HepG2 (cell line): ENCODE data around the gene IL17RC. TPM values are rescaled to one million over a fixed set of nuclear protein-coding genes. Genes with fewer than 3 reads are reported as not detected.
A peak's percentile ranks its signal among the peaks of the same experiment; 100 is the strongest.

ENCODE experiments used
- ATAC-seq: fragments of 200-7000 bp; cut with Tn5 transposase; 3 replicates; pipeline ENCODE4 v1.9.1; 2020; ENCODE audit warnings: mild to moderate bottlenecking, moderate library complexity
- BruUV-seq: library from RNA; stranded (reverse); fragments of 400-500 nt; replicated peaks from 2 replicates; lab custom pipeline; 2021; lab: Mats Ljungman, UMichigan
- CTCF ChIA-PET: fragments of 300-600 bp; formaldehyde crosslinking; extraction: SDS; loops from one replicate; lab custom pipeline; 2021; ENCODE audit warnings: low total read pairs, inconsistent platforms, low intra/inter-chr PET ratio; lab: Yijun Ruan, JAX
- POLR2A ChIA-PET: fragments of 350-600 bp; sonication (Branson Sonifier 250); formaldehyde crosslinking; loops from one replicate; lab custom pipeline; 2020; ENCODE audit warnings: antibody characterized with exemption, inconsistent platforms; lab: Yijun Ruan, JAX
- DNase-seq: peaks from one replicate; pipeline ENCODE4 v3.0.0-alpha.2; 2015; ENCODE audit warnings: low spot score
- FAIRE-seq: peaks from 3 replicates; lab custom pipeline; 2011; peaks lifted over from hg19 to GRCh38; lab: Jason Lieb, UNC
- H2AFZ ChIP-seq: one replicate; pipeline ENCODE4 v1.6.1; 2011; ENCODE audit warnings: low read length, inconsistent platforms
- H3K27ac ChIP-seq: fragments of 300-600 bp; 3 replicates; pipeline ENCODE4 v1.8.0; 2011; ENCODE audit warnings: mixed run types, mild to moderate bottlenecking, mixed read lengths, low read length, inconsistent platforms; ENCODE audit not compliant: insufficient read depth; ENCODE audit errors: extremely low read length
- H3K27me3 ChIP-seq, 2 experiments: fragments of 200-600 bp in 1 of 2; 2 replicates in 1 of 2; 3 replicates in 1 of 2; pipeline versions ENCODE4 v1.6.0 to v1.8.0; 2011; ENCODE audit warnings: low read length in 2 of 2, mild to moderate bottlenecking in 2 of 2, moderate library complexity in 2 of 2, inconsistent platforms in 1 of 2; ENCODE audit not compliant: insufficient read depth in 2 of 2, control insufficient read depth in 1 of 2
- H3K36me3 ChIP-seq, 2 experiments: fragments of 200-600 bp in 1 of 2; replicated peaks in 1 of 2; 2 replicates in 1 of 2; 3 replicates in 1 of 2; pipeline versions ENCODE4 v1.5.1 to v1.8.0; 2011; ENCODE audit warnings: low read length in 2 of 2, inconsistent platforms in 1 of 2; ENCODE audit not compliant: insufficient read depth in 2 of 2, control insufficient read depth in 1 of 2
- H3K4me1 ChIP-seq: 2 replicates; pipeline ENCODE4 v1.5.1; 2012; ENCODE audit warnings: low read length, inconsistent platforms; ENCODE audit not compliant: insufficient read depth
- H3K4me2 ChIP-seq: 2 replicates; pipeline ENCODE4 v1.6.0; 2011; ENCODE audit warnings: low read depth, low read length, inconsistent platforms
- H3K4me3 ChIP-seq, 3 experiments: fragments of 200-600 bp in 1 of 3; sonication (generic), shearing (Covaris generic) in 1 of 3; replicated peaks in 1 of 3; 2 replicates each; pipeline ENCODE4 v1.5.1; 2011 to 2016; ENCODE audit warnings: low read length in 3 of 3, inconsistent platforms in 2 of 3, low read depth in 2 of 3, mild to moderate bottlenecking in 2 of 3, control low read depth in 1 of 3, mixed read lengths in 1 of 3; ENCODE audit not compliant: insufficient read depth in 1 of 3
- H3K79me2 ChIP-seq: one replicate; pipeline ENCODE4 v1.6.1; 2011; ENCODE audit warnings: low read length, inconsistent platforms; ENCODE audit not compliant: insufficient read depth
- H3K9ac ChIP-seq: 2 replicates; pipeline ENCODE4 v1.6.0; 2011; ENCODE audit warnings: mild to moderate bottlenecking, low read depth, low read length, inconsistent platforms; ENCODE audit not compliant: insufficient read depth
- H3K9me3 ChIP-seq: 2 replicates; pipeline ENCODE4 v1.5.1; 2012; ENCODE audit warnings: mild to moderate bottlenecking, low read length
- H4K20me1 ChIP-seq: 2 replicates; pipeline ENCODE4 v1.6.0; 2011; ENCODE audit warnings: inconsistent platforms, mild to moderate bottlenecking, low read length, moderate library complexity; ENCODE audit not compliant: insufficient read depth
- CBX5 ChIP-seq: sonication (generic); formaldehyde crosslinking; IDR thresholded peaks from 2 replicates; pipeline ENCODE4 v1.4.0; 2020; ENCODE audit warnings: missing genetic modification reagents, borderline replicate concordance
- HMG20B ChIP-seq: conservative IDR thresholded peaks from 2 replicates; pipeline ENCODE4 v1.6.1; 2016; ENCODE audit warnings: missing genetic modification reagents, missing compliant biosample characterization
- MEIS2 ChIP-seq: sonication (generic); formaldehyde crosslinking; IDR thresholded peaks from 2 replicates; pipeline ENCODE4 v1.9.0; 2021; ENCODE audit warnings: mild to moderate bottlenecking, missing genetic modification reagents
- MXD4 ChIP-seq: IDR thresholded peaks from 2 replicates; pipeline ENCODE4 v1.6.1; 2016; ENCODE audit warnings: mild to moderate bottlenecking, missing biosample characterization, missing genetic modification reagents
- RFXANK ChIP-seq: IDR thresholded peaks from 2 replicates; pipeline ENCODE4 v1.6.1; 2016
- ZFP37 ChIP-seq: sonication (generic); formaldehyde crosslinking; IDR thresholded peaks from 2 replicates; pipeline ENCODE4 v1.4.0; 2020; ENCODE audit warnings: missing genetic modification reagents, borderline replicate concordance
- ZNF263 ChIP-seq: sonication (generic); formaldehyde crosslinking; IDR thresholded peaks from 2 replicates; pipeline ENCODE4 v1.4.0; 2020; ENCODE audit warnings: missing genetic modification reagents
- ZNF510 ChIP-seq: sonication (generic); formaldehyde crosslinking; IDR thresholded peaks from 2 replicates; pipeline ENCODE4 v1.4.0; 2020; ENCODE audit warnings: low read depth, mild to moderate bottlenecking, missing genetic modification reagents
- ZNF720 ChIP-seq: sonication (generic); formaldehyde crosslinking; IDR thresholded peaks from 2 replicates; pipeline ENCODE4 v1.4.0; 2020; ENCODE audit warnings: missing genetic modification reagents
- WGBS: methylation state at CpG from one replicate; pipeline ENCODE4 v1.1.6; 2017; ENCODE audit warnings: low lambda C conversion rate; 5-methylcytosine and 5-hydroxymethylcytosine counted together
- in situ Hi-C: cut with HindIII; loops from 2 replicates; pipeline ENCODE4 v1.10.0; 2017; ENCODE audit warnings: low pct_unique_long_range_greater_than_20kb; ENCODE audit not compliant: extremely low pct_ligation_motif_present
- intact Hi-C: fragments of 100-400 bp; cut with micrococcal nuclease; formaldehyde crosslinking; loops from one replicate; pipeline ENCODE4 v1.10.0; 2022; ENCODE audit not compliant: unreplicated experiment
- polyA plus RNA-seq, 8 experiments: library from polyadenylated mRNA; depleted of rRNA in 3 of 8; stranded (reverse) in 7 of 8; unstranded in 1 of 8; fragments of >200 nt; fragmentation: Illumina TruSeq in 4 of 8; extraction: Trizol in 4 of 8; gene quantifications; 2 replicates each; pipeline versions ENCODE4 v1.2.1 to v1.2.3, GENCODE V29; 2011 to 2016; ENCODE audit warnings: low read depth in 4 of 8, missing spikeins in 1 of 8, mixed read lengths in 1 of 8; ENCODE audit not compliant: insufficient read depth in 1 of 8
- total RNA-seq, 5 experiments: library from RNA; depleted of rRNA; stranded (reverse); fragments of >200 nt; fragmentation: Illumina TruSeq; extraction: Trizol; gene quantifications; 2 replicates each; pipeline ENCODE4 v1.2.3, GENCODE V29; 2016; ENCODE audit warnings: low read depth in 1 of 5
- TF ChIP-seq, protein P1 (sequence below): sonication (generic); formaldehyde crosslinking; IDR thresholded peaks from 2 replicates; pipeline ENCODE4 v1.5.0; 2020; ENCODE audit warnings: mild to moderate bottlenecking, missing genetic modification reagents, borderline replicate concordance
- TF ChIP-seq, protein P2 (sequence below): IDR thresholded peaks from 2 replicates; pipeline ENCODE4 v1.6.1; 2016
- TF ChIP-seq, protein P3 (sequence below): sonication (generic); formaldehyde crosslinking; IDR thresholded peaks from 2 replicates; pipeline ENCODE4 v1.4.0; 2020; ENCODE audit warnings: missing genetic modification reagents

The IL17RC gene
- total and polyA plus RNA-seq, 2 of the 13 experiments (the other 11 are each of a cell fraction or from before 2014, with no cell fraction given), result 20.7 to 24.0 TPM

- H3K27ac ChIP-seq, result peak overlapping the region; percentile 92
- peak overlapping the region; percentile 86 for H3K4me2 ChIP-seq
- H3K4me3 ChIP-seq, result peak overlapping the region; percentile 64 to 82 (median 80); a peak in 5 of 6 replicates
- H3K9me3 ChIP-seq, result no peaks in the 10 kb centered on the region
- no peak overlapping the region for H2AFZ ChIP-seq
- POLR2A ChIA-PET, result interaction anchor here (0.7 to 7.6 kb wide), 41 partner anchors 10 to 570 kb away, joined by 3 to 124 read pairs (median 5); partner anchors contain the start of genes ARPC4, FANCD2, IL17RC and IL17RE
- H3K36me3 ChIP-seq, result peaks cover 0 to 18% of the 10 kb centered on the region in 2 experiments; a peak in 2 of 5 replicates
- H3K27me3 ChIP-seq, result no peaks in the 10 kb centered on the region
- intact Hi-C loops, result loop anchor here (1.0 to 5.0 kb wide), 4 partner anchors 14 to 93 kb away; partner anchors contain the start of gene FANCD2
- H3K9ac ChIP-seq, result peak overlapping the region; percentile 85
- peaks cover 40% of the 10 kb centered on the region for H3K4me1 ChIP-seq
- FAIRE-seq (no peak), ATAC-seq (peak; percentile 88), DNase-seq (peak; percentile 70)
- WGBS, result 0% methylated on average over 7 of the region's 77 CpGs
- CTCF ChIA-PET, result interaction anchor here (0.9 to 3.1 kb wide), 2 partner anchors 13 to 71 kb away, joined by 4 to 14 read pairs; no protein-coding TSS in a partner anchor
- H4K20me1 ChIP-seq, result no peaks in the 10 kb centered on the region
- peaks cover 20% of the 10 kb centered on the region for H3K79me2 ChIP-seq
- in situ Hi-C loops, result no loop called here
- TSS peak; percentile 85 for BruUV-seq
- TF ChIP-seq ZNF263 (CRISPR knock-in tag), result peak; percentile 59; the same call in 1 of the 2 replicates
- no peak for TF ChIP-seq ZFP37 (CRISPR knock-in tag)
- TF ChIP-seq, protein P1, sequence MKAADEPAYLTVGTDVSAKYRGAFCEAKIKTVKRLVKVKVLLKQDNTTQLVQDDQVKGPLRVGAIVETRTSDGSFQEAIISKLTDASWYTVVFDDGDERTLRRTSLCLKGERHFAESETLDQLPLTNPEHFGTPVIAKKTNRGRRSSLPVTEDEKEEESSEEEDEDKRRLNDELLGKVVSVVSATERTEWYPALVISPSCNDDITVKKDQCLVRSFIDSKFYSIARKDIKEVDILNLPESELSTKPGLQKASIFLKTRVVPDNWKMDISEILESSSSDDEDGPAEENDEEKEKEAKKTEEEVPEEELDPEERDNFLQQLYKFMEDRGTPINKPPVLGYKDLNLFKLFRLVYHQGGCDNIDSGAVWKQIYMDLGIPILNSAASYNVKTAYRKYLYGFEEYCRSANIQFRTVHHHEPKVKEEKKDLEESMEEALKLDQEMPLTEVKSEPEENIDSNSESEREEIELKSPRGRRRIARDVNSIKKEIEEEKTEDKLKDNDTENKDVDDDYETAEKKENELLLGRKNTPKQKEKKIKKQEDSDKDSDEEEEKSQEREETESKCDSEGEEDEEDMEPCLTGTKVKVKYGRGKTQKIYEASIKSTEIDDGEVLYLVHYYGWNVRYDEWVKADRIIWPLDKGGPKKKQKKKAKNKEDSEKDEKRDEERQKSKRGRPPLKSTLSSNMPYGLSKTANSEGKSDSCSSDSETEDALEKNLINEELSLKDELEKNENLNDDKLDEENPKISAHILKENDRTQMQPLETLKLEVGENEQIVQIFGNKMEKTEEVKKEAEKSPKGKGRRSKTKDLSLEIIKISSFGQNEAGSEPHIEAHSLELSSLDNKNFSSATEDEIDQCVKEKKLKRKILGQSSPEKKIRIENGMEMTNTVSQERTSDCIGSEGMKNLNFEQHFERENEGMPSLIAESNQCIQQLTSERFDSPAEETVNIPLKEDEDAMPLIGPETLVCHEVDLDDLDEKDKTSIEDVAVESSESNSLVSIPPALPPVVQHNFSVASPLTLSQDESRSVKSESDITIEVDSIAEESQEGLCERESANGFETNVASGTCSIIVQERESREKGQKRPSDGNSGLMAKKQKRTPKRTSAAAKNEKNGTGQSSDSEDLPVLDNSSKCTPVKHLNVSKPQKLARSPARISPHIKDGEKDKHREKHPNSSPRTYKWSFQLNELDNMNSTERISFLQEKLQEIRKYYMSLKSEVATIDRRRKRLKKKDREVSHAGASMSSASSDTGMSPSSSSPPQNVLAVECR (CRISPR knock-in tag), result no peak
- 0 out of 2 replicates have a peak, but pooled peaks have one; percentile 1 for TF ChIP-seq ZNF510
- TF ChIP-seq ZNF720 (CRISPR knock-in tag), result 0 out of 2 replicates have a peak, but pooled peaks have one; percentile 22
- TF ChIP-seq MXD4, result no peak; the same call in 1 of the 2 replicates
- TF ChIP-seq MEIS2 (CRISPR knock-in tag), result peak; percentile 16; the same call in 1 of the 2 replicates
- TF ChIP-seq HMG20B, result no peak
- TF ChIP-seq, protein P2, sequence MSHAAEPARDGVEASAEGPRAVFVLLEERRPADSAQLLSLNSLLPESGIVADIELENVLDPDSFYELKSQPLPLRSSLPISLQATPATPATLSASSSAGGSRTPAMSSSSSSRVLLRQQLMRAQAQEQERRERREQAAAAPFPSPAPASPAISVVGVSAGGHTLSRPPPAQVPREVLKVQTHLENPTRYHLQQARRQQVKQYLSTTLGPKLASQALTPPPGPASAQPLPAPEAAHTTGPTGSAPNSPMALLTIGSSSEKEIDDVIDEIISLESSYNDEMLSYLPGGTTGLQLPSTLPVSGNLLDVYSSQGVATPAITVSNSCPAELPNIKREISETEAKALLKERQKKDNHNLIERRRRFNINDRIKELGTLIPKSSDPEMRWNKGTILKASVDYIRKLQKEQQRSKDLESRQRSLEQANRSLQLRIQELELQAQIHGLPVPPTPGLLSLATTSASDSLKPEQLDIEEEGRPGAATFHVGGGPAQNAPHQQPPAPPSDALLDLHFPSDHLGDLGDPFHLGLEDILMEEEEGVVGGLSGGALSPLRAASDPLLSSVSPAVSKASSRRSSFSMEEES, result peak; percentile 26; the same call in 1 of the 2 replicates
- TF ChIP-seq, protein P3, sequence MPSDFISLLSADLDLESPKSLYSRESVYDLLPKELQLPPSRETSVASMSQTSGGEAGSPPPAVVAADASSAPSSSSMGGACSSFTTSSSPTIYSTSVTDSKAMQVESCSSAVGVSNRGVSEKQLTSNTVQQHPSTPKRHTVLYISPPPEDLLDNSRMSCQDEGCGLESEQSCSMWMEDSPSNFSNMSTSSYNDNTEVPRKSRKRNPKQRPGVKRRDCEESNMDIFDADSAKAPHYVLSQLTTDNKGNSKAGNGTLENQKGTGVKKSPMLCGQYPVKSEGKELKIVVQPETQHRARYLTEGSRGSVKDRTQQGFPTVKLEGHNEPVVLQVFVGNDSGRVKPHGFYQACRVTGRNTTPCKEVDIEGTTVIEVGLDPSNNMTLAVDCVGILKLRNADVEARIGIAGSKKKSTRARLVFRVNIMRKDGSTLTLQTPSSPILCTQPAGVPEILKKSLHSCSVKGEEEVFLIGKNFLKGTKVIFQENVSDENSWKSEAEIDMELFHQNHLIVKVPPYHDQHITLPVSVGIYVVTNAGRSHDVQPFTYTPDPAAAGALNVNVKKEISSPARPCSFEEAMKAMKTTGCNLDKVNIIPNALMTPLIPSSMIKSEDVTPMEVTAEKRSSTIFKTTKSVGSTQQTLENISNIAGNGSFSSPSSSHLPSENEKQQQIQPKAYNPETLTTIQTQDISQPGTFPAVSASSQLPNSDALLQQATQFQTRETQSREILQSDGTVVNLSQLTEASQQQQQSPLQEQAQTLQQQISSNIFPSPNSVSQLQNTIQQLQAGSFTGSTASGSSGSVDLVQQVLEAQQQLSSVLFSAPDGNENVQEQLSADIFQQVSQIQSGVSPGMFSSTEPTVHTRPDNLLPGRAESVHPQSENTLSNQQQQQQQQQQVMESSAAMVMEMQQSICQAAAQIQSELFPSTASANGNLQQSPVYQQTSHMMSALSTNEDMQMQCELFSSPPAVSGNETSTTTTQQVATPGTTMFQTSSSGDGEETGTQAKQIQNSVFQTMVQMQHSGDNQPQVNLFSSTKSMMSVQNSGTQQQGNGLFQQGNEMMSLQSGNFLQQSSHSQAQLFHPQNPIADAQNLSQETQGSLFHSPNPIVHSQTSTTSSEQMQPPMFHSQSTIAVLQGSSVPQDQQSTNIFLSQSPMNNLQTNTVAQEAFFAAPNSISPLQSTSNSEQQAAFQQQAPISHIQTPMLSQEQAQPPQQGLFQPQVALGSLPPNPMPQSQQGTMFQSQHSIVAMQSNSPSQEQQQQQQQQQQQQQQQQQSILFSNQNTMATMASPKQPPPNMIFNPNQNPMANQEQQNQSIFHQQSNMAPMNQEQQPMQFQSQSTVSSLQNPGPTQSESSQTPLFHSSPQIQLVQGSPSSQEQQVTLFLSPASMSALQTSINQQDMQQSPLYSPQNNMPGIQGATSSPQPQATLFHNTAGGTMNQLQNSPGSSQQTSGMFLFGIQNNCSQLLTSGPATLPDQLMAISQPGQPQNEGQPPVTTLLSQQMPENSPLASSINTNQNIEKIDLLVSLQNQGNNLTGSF (CRISPR knock-in tag), result peak; percentile 47
- no peak for TF ChIP-seq RFXANK
- no peak for TF ChIP-seq CBX5
Observed at GRCh38 chr3:9932843-9933560, 16.1 kb downstream of the IL17RC start.
